Panc1 (cell line): ENCODE results near the gene SYCE1L. TPM values are rescaled to one million over a fixed set of nuclear protein-coding genes. Genes with fewer than 3 reads are reported as not detected.

Experiments used
- ATAC-seq: fragments of 200-7000 bp; cut with Tn5 transposase; 2 replicates; pipeline ENCODE4 v1.9.1; 2020; ENCODE audit warnings: mild to moderate bottlenecking, moderate library complexity
- BruUV-seq: library from RNA; stranded (reverse); fragments of 400-500 nt; replicated peaks from 2 replicates; lab custom pipeline; 2021; lab: Mats Ljungman, UMichigan
- CTCF ChIA-PET: fragments of 300-600 bp; sonication (Branson Sonifier 250); formaldehyde crosslinking; loops from one replicate; lab custom pipeline; 2022; ENCODE audit warnings: antibody characterized with exemption; lab: Charles Lee
- POLR2A ChIA-PET: fragments of 300-600 bp; sonication (Branson Sonifier 250); formaldehyde crosslinking; loops from one replicate; lab custom pipeline; 2022; ENCODE audit warnings: antibody characterized with exemption; lab: Charles Lee
- DNase-seq: peaks from one replicate; pipeline ENCODE4 v3.0.0-alpha.2; 2010; ENCODE audit warnings: low read depth, low spot score
- H3K27ac ChIP-seq: 2 replicates; pipeline ENCODE4 v1.5.1; 2011; ENCODE audit warnings: mild to moderate bottlenecking, low read length, inconsistent platforms
- H3K27me3 ChIP-seq: fragments of 200-500 bp; sonication (Bioruptor generic); 2 replicates; pipeline ENCODE4 v1.6.0; 2014; ENCODE audit warnings: low read length, inconsistent platforms; ENCODE audit not compliant: control insufficient read depth, insufficient read depth
- H3K36me3 ChIP-seq: fragments of 200-500 bp; sonication (Bioruptor generic); 2 replicates; pipeline ENCODE4 v1.5.1; 2014; ENCODE audit warnings: inconsistent platforms, mild to moderate bottlenecking, low read length, moderate library complexity; ENCODE audit not compliant: control insufficient read depth, insufficient read depth
- H3K4me1 ChIP-seq: 2 replicates; pipeline ENCODE4 v1.5.1; 2011; ENCODE audit warnings: inconsistent platforms, mild to moderate bottlenecking, low read length, moderate library complexity; ENCODE audit not compliant: control insufficient read depth, insufficient read depth
- H3K4me3 ChIP-seq, 2 experiments: 2 replicates each; pipeline ENCODE4 v1.5.1; 2011 to 2012; ENCODE audit warnings: low read depth in 2 of 2, low read length in 2 of 2, mild to moderate bottlenecking in 2 of 2, inconsistent platforms in 1 of 2, moderate library complexity in 1 of 2
- H3K9me3 ChIP-seq: fragments of 200-500 bp; sonication (Bioruptor generic); 2 replicates; pipeline ENCODE4 v1.5.1; 2014; ENCODE audit warnings: low read depth, mild to moderate bottlenecking, inconsistent platforms, low read length, moderate library complexity; ENCODE audit not compliant: control insufficient read depth, insufficient read depth
- POLR2AphosphoS5 ChIP-seq: IDR thresholded peaks from 2 replicates; pipeline ENCODE4 v1.6.1; 2012; ENCODE audit warnings: mild to moderate bottlenecking, low read depth, low read length, moderate library complexity
- SIN3A ChIP-seq: IDR thresholded peaks from 2 replicates; pipeline ENCODE4 v1.6.1; 2012; ENCODE audit warnings: low read depth, mild to moderate bottlenecking, low read length, moderate library complexity, borderline replicate concordance; ENCODE audit not compliant: insufficient read depth
- TCF7L2 ChIP-seq: IDR thresholded peaks from 2 replicates; pipeline ENCODE4 v1.6.1; 2011; ENCODE audit warnings: mild to moderate bottlenecking, low read depth, low read length, inconsistent platforms
- in situ Hi-C: cut with HindIII; loops from 2 replicates; pipeline ENCODE4 v1.10.0; 2016; ENCODE audit warnings: low sequenced_read_pairs, low pct_unique_long_range_greater_than_20kb
- intact Hi-C: fragments of 100-400 bp; cut with micrococcal nuclease; formaldehyde crosslinking; loops from one replicate; pipeline ENCODE4 v1.10.0; 2022; ENCODE audit not compliant: unreplicated experiment
- total RNA-seq: library from RNA; stranded (reverse); gene quantifications from one replicate; pipeline ENCODE4 v1.2.1, GENCODE V29; 2021; ENCODE audit not compliant: unreplicated experiment
- TF ChIP-seq, protein P1 (sequence below): fragments of 450-650 bp; IDR thresholded peaks from 2 replicates; pipeline ENCODE4 v1.5.1; 2017; ENCODE audit warnings: mild to moderate bottlenecking
- TF ChIP-seq, protein P2 (sequence below), 2 experiments: IDR thresholded peaks; 2 replicates each; pipeline ENCODE4 v1.6.1; 2011 to 2012; ENCODE audit warnings: low read depth in 2 of 2, control low read depth in 1 of 2, low read length in 1 of 2, mild to moderate bottlenecking in 1 of 2, moderate library complexity in 1 of 2; ENCODE audit not compliant: insufficient read depth in 1 of 2

The SYCE1L gene
- total RNA-seq, 1 experiment from 2014 or later = 4.5 TPM

DNA sequence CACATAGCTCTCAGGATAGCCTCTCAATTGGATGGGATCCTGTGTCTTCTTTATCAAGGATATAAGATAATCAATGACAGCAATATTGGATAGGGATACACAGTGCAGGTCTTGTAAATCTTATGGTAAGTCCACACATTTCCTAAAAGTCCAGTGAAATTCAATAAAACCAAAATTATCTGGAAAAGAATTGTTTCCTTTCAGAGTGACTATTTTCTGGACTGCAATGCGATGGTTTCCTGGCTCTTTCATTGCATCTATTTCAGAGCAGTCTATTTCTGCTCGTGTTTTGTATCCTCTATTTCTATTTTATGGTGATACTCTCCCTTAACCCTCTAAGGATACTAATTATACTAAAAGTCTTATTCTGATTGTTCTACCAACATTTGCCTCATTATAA lies 32.5 kb upstream of the SYCE1L start:
- DNase-seq (no peak), ATAC-seq (no peak)
- intact Hi-C loops = no loop called here
- Histone ChIP-seq H3K9me3 (no peaks in the 10 kb centered on the region), H3K4me3 (no peak overlapping the region), H3K4me1 (no peaks in the 10 kb centered on the region), H3K27me3 (no peaks in the 10 kb centered on the region; the same call in 1 of the 2 replicates), H3K27ac (no peak overlapping the region), H3K36me3 (no peaks in the 10 kb centered on the region)
- TF ChIP-seq, protein P1, sequence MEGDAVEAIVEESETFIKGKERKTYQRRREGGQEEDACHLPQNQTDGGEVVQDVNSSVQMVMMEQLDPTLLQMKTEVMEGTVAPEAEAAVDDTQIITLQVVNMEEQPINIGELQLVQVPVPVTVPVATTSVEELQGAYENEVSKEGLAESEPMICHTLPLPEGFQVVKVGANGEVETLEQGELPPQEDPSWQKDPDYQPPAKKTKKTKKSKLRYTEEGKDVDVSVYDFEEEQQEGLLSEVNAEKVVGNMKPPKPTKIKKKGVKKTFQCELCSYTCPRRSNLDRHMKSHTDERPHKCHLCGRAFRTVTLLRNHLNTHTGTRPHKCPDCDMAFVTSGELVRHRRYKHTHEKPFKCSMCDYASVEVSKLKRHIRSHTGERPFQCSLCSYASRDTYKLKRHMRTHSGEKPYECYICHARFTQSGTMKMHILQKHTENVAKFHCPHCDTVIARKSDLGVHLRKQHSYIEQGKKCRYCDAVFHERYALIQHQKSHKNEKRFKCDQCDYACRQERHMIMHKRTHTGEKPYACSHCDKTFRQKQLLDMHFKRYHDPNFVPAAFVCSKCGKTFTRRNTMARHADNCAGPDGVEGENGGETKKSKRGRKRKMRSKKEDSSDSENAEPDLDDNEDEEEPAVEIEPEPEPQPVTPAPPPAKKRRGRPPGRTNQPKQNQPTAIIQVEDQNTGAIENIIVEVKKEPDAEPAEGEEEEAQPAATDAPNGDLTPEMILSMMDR = no peak
- TF ChIP-seq SIN3A (no peak), POLR2AphosphoS5 (no peak), TCF7L2 (no peak)
- TF ChIP-seq, protein P2, sequence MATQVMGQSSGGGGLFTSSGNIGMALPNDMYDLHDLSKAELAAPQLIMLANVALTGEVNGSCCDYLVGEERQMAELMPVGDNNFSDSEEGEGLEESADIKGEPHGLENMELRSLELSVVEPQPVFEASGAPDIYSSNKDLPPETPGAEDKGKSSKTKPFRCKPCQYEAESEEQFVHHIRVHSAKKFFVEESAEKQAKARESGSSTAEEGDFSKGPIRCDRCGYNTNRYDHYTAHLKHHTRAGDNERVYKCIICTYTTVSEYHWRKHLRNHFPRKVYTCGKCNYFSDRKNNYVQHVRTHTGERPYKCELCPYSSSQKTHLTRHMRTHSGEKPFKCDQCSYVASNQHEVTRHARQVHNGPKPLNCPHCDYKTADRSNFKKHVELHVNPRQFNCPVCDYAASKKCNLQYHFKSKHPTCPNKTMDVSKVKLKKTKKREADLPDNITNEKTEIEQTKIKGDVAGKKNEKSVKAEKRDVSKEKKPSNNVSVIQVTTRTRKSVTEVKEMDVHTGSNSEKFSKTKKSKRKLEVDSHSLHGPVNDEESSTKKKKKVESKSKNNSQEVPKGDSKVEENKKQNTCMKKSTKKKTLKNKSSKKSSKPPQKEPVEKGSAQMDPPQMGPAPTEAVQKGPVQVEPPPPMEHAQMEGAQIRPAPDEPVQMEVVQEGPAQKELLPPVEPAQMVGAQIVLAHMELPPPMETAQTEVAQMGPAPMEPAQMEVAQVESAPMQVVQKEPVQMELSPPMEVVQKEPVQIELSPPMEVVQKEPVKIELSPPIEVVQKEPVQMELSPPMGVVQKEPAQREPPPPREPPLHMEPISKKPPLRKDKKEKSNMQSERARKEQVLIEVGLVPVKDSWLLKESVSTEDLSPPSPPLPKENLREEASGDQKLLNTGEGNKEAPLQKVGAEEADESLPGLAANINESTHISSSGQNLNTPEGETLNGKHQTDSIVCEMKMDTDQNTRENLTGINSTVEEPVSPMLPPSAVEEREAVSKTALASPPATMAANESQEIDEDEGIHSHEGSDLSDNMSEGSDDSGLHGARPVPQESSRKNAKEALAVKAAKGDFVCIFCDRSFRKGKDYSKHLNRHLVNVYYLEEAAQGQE (IDR thresholded peaks at IDR 0.05; ENCODE audit: insufficient read depth in 1 of 2, low read depth in 2 of 2, low read length in 1 of 2) = no peak
- no TSS peak for BruUV-seq
- POLR2A ChIA-PET = no interaction called here
- in situ Hi-C loops = no loop called here
- CTCF ChIA-PET = no interaction called here

DNA sequence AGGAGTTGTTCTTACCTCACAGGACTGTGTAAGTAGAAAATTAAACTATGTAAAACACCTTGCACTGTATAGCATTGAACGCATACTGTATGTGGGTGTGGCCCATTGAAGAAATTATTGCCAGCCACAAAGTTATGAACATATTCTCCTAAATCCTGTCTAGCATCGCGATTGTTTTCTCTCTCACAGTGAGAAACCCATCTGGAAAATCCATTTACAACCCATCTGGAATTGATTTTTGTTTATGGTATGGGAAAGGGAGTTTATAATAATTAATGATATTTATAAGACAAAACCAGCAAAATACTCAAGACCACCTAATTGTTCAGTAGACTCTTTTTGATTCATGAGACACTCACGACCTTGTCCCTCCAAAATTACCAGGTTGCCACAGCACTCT lies 30.3 kb upstream of the SYCE1L start:
- POLR2A ChIA-PET = no interaction called here
- in situ Hi-C loops = no loop called here
- DNase-seq (no peak), ATAC-seq (no peak)
- Histone ChIP-seq H3K27me3 (no peaks in the 10 kb centered on the region), H3K27ac (no peak overlapping the region), H3K4me3 (no peak overlapping the region), H3K36me3 (no peaks in the 10 kb centered on the region), H3K9me3 (no peaks in the 10 kb centered on the region), H3K4me1 (no peaks in the 10 kb centered on the region)
- TF ChIP-seq, protein P2 (IDR thresholded peaks at IDR 0.05; ENCODE audit: insufficient read depth in 1 of 2, low read depth in 2 of 2, low read length in 1 of 2) = no peak
- TF ChIP-seq SIN3A (no peak), POLR2AphosphoS5 (no peak)
- TF ChIP-seq, protein P1 = no peak
- no TSS peak for BruUV-seq
- CTCF ChIA-PET = no interaction called here
- intact Hi-C loops = no loop called here
